ENCODE results near the gene CDKAL1.

DNA sequence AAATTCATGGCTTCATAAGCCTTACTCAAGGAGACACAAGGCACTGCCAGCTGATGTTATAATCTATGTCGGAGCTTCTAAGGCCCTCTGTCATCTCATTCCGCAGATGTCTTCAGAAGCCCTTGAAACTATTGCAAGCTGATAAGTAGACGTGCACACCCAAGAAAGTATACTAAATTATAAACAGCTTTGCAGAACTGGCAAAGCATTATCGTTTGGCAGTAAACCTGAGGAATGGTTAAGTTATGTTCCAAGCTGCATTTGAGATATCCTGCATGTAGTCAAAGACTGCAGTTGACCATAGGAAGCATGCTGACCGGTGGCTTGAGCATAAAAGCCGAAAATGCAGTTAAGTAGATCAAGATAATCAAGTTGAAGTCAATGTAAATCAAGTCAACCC, 633.5 kb downstream of the CDKAL1 start:
- TF ChIP-seq, protein P1, sequence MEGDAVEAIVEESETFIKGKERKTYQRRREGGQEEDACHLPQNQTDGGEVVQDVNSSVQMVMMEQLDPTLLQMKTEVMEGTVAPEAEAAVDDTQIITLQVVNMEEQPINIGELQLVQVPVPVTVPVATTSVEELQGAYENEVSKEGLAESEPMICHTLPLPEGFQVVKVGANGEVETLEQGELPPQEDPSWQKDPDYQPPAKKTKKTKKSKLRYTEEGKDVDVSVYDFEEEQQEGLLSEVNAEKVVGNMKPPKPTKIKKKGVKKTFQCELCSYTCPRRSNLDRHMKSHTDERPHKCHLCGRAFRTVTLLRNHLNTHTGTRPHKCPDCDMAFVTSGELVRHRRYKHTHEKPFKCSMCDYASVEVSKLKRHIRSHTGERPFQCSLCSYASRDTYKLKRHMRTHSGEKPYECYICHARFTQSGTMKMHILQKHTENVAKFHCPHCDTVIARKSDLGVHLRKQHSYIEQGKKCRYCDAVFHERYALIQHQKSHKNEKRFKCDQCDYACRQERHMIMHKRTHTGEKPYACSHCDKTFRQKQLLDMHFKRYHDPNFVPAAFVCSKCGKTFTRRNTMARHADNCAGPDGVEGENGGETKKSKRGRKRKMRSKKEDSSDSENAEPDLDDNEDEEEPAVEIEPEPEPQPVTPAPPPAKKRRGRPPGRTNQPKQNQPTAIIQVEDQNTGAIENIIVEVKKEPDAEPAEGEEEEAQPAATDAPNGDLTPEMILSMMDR (IDR thresholded peaks at IDR 0.05; ENCODE audit: borderline replicate concordance, extremely low read depth, low read length, poor library complexity, severe bottlenecking) = no peak
- no peak for TF ChIP-seq EZH2 (IDR thresholded peaks at IDR 0.05; ENCODE audit: borderline replicate concordance, low read depth, low read length, severe bottlenecking)

Data from DND-41 (cell line).